HepG2 (cell line): ENCODE data around the gene HOXA7. TPM values are rescaled to one million over a fixed set of nuclear protein-coding genes. Genes with fewer than 3 reads are reported as not detected.

Source experiments
- HDAC1 ChIP-seq: sonication (generic); formaldehyde crosslinking; IDR thresholded peaks from 2 replicates; pipeline ENCODE4 v1.5.1; 2020; ENCODE audit warnings: mild to moderate bottlenecking, missing genetic modification reagents
- IRF2 ChIP-seq: IDR thresholded peaks from 2 replicates; pipeline ENCODE4 v1.6.1; 2018; ENCODE audit warnings: missing genetic modification reagents, missing compliant biosample characterization
- JARID2 ChIP-seq: sonication (generic); formaldehyde crosslinking; IDR thresholded peaks from 2 replicates; pipeline ENCODE4 v1.8.1; 2023; ENCODE audit warnings: missing genetic modification reagents, inconsistent platforms; ENCODE audit not compliant: insufficient replicate concordance
- KLF12 ChIP-seq: sonication (generic); formaldehyde crosslinking; IDR thresholded peaks from 2 replicates; pipeline ENCODE4 v1.4.0; 2020; ENCODE audit warnings: missing genetic modification reagents, borderline replicate concordance
- NFIB ChIP-seq: sonication (generic); formaldehyde crosslinking; IDR thresholded peaks from 2 replicates; pipeline ENCODE4 v1.9.0; 2021; ENCODE audit warnings: missing genetic modification reagents, mild to moderate bottlenecking, borderline replicate concordance
- RARG ChIP-seq: sonication (generic); formaldehyde crosslinking; IDR thresholded peaks from 2 replicates; pipeline ENCODE4 v1.4.0; 2020; ENCODE audit warnings: low read depth, mild to moderate bottlenecking, missing genetic modification reagents
- RBAK ChIP-seq: sonication (generic); formaldehyde crosslinking; IDR thresholded peaks from 2 replicates; pipeline ENCODE4 v1.5.1; 2020; ENCODE audit warnings: mild to moderate bottlenecking, missing genetic modification reagents
- RNF2 ChIP-seq: fragments of 450-650 bp; conservative IDR thresholded peaks from 2 replicates; pipeline ENCODE4 v1.6.1; 2016; ENCODE audit warnings: low read depth
- SAFB2 ChIP-seq: sonication (generic); formaldehyde crosslinking; IDR thresholded peaks from 2 replicates; pipeline ENCODE4 v1.5.1; 2020; ENCODE audit warnings: missing genetic modification reagents, low read depth, mild to moderate bottlenecking, borderline replicate concordance
- SNAI1 ChIP-seq: sonication (generic); formaldehyde crosslinking; IDR thresholded peaks from 2 replicates; pipeline ENCODE4 v1.5.0; 2020; ENCODE audit warnings: mild to moderate bottlenecking, missing genetic modification reagents, borderline replicate concordance
- ZNF121 ChIP-seq: sonication (generic); formaldehyde crosslinking; IDR thresholded peaks from 2 replicates; pipeline ENCODE4 v1.5.0; 2020; ENCODE audit warnings: mild to moderate bottlenecking, missing genetic modification reagents
- ZNF562 ChIP-seq: sonication (generic); formaldehyde crosslinking; IDR thresholded peaks from 2 replicates; pipeline ENCODE4 v1.8.0; 2022; ENCODE audit warnings: missing genetic modification reagents, borderline replicate concordance
- ZNF776 ChIP-seq: sonication (generic); formaldehyde crosslinking; IDR thresholded peaks from 2 replicates; pipeline ENCODE4 v1.4.0; 2020; ENCODE audit warnings: mild to moderate bottlenecking, missing genetic modification reagents
- ZSCAN21 ChIP-seq: sonication (generic); formaldehyde crosslinking; IDR thresholded peaks from 2 replicates; pipeline ENCODE4 v1.8.0; 2022; ENCODE audit warnings: mild to moderate bottlenecking, missing genetic modification reagents, moderate library complexity, borderline replicate concordance
- ZSCAN30 ChIP-seq: sonication (generic); formaldehyde crosslinking; IDR thresholded peaks from 2 replicates; pipeline ENCODE4 v1.5.0; 2020; ENCODE audit warnings: mild to moderate bottlenecking, missing genetic modification reagents
- polyA plus RNA-seq, 8 experiments: library from polyadenylated mRNA; depleted of rRNA in 3 of 8; stranded (reverse) in 7 of 8; unstranded in 1 of 8; fragments of >200 nt; fragmentation: Illumina TruSeq in 4 of 8; extraction: Trizol in 4 of 8; gene quantifications; 2 replicates each; pipeline versions ENCODE4 v1.2.1 to v1.2.3, GENCODE V29; 2011 to 2016; ENCODE audit warnings: low read depth in 4 of 8, missing spikeins in 1 of 8, mixed read lengths in 1 of 8; ENCODE audit not compliant: insufficient read depth in 1 of 8
- total RNA-seq, 5 experiments: library from RNA; depleted of rRNA; stranded (reverse); fragments of >200 nt; fragmentation: Illumina TruSeq; extraction: Trizol; gene quantifications; 2 replicates each; pipeline ENCODE4 v1.2.3, GENCODE V29; 2016; ENCODE audit warnings: low read depth in 1 of 5
- TF ChIP-seq, protein P1 (sequence below): sonication (generic); formaldehyde crosslinking; IDR thresholded peaks from 2 replicates; pipeline ENCODE4 v1.4.0; 2020; ENCODE audit warnings: low read depth, mild to moderate bottlenecking, missing genetic modification reagents
- TF ChIP-seq, protein P2 (sequence below): sonication (generic); formaldehyde crosslinking; IDR thresholded peaks from 2 replicates; pipeline ENCODE4 v1.4.0; 2020; ENCODE audit warnings: missing genetic modification reagents
- TF ChIP-seq, protein P3 (sequence below): sonication (generic); formaldehyde crosslinking; IDR thresholded peaks from 2 replicates; pipeline ENCODE4 v1.5.1; 2020; ENCODE audit warnings: mild to moderate bottlenecking, missing genetic modification reagents, moderate library complexity
- TF ChIP-seq, protein P4 (sequence below): sonication (generic); formaldehyde crosslinking; IDR thresholded peaks from 2 replicates; pipeline ENCODE4 v1.5.1; 2020; ENCODE audit warnings: missing genetic modification reagents, mild to moderate bottlenecking, borderline replicate concordance

The HOXA7 gene
- total and polyA plus RNA-seq, 2 of the 13 experiments (the other 11 are each of a cell fraction or from before 2014, with no cell fraction given), result 0.05 TPM; not detected in 1

DNA sequence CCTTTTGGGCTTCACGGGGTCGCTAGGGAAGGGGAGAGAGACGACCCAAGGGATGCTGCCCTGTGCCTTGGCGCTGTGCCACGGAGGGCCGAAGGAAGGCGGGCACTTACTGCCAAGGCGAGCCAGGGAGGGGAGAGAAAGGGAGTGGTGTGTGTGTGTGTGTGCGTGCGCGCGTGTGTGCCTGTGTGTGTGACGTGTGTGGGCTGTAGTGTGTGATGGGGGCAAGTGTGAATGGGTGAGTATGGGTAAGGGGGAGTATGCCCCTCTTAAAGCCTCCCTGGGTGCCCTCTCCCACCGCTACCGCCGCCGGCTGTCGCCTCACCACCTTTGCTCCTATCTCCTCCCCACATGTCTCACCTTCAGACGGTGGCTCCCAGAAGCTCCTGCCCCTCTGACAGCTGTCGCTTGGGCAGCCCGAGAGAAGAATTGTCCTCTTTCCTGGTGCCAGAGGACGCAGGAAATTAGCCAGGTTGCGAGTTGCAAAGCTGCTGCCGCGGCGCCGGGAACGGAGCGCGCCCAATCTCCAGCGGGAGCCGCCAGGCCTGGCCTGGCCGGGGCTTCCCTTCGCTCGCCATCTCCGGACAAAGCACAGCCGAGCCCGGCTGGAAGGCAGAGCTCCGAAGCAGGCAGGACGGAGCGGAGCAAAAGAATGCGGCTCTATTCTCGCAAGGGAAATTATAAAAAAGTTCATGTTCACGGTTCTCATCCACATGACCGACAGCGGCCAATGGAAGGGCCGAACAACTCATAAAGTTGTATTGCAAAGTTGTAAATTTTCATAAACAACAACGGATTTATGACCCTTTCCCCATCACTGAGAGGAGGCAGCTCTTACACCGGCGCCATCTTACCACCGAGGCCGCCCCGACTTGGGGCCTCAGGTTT lies 4.3 kb downstream of the HOXA7 start, which contains the start of gene HOXA3 (continued):
- TF ChIP-seq, protein P1, sequence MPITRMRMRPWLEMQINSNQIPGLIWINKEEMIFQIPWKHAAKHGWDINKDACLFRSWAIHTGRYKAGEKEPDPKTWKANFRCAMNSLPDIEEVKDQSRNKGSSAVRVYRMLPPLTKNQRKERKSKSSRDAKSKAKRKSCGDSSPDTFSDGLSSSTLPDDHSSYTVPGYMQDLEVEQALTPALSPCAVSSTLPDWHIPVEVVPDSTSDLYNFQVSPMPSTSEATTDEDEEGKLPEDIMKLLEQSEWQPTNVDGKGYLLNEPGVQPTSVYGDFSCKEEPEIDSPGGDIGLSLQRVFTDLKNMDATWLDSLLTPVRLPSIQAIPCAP (CRISPR knock-in tag), result no peak
- TF ChIP-seq RBAK (CRISPR knock-in tag), result no peak
- no peak for TF ChIP-seq HDAC1 (CRISPR knock-in tag)
- peak; percentile 39; the same call in 1 of the 2 replicates for TF ChIP-seq RNF2
- TF ChIP-seq, protein P2, sequence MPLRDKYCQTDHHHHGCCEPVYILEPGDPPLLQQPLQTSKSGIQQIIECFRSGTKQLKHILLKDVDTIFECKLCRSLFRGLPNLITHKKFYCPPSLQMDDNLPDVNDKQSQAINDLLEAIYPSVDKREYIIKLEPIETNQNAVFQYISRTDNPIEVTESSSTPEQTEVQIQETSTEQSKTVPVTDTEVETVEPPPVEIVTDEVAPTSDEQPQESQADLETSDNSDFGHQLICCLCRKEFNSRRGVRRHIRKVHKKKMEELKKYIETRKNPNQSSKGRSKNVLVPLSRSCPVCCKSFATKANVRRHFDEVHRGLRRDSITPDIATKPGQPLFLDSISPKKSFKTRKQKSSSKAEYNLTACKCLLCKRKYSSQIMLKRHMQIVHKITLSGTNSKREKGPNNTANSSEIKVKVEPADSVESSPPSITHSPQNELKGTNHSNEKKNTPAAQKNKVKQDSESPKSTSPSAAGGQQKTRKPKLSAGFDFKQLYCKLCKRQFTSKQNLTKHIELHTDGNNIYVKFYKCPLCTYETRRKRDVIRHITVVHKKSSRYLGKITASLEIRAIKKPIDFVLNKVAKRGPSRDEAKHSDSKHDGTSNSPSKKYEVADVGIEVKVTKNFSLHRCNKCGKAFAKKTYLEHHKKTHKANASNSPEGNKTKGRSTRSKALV, result peak; percentile 80; the same call in 1 of the 2 replicates
- no peak for TF ChIP-seq RARG (CRISPR knock-in tag)
- no peak for TF ChIP-seq ZSCAN30
- TF ChIP-seq, protein P3, sequence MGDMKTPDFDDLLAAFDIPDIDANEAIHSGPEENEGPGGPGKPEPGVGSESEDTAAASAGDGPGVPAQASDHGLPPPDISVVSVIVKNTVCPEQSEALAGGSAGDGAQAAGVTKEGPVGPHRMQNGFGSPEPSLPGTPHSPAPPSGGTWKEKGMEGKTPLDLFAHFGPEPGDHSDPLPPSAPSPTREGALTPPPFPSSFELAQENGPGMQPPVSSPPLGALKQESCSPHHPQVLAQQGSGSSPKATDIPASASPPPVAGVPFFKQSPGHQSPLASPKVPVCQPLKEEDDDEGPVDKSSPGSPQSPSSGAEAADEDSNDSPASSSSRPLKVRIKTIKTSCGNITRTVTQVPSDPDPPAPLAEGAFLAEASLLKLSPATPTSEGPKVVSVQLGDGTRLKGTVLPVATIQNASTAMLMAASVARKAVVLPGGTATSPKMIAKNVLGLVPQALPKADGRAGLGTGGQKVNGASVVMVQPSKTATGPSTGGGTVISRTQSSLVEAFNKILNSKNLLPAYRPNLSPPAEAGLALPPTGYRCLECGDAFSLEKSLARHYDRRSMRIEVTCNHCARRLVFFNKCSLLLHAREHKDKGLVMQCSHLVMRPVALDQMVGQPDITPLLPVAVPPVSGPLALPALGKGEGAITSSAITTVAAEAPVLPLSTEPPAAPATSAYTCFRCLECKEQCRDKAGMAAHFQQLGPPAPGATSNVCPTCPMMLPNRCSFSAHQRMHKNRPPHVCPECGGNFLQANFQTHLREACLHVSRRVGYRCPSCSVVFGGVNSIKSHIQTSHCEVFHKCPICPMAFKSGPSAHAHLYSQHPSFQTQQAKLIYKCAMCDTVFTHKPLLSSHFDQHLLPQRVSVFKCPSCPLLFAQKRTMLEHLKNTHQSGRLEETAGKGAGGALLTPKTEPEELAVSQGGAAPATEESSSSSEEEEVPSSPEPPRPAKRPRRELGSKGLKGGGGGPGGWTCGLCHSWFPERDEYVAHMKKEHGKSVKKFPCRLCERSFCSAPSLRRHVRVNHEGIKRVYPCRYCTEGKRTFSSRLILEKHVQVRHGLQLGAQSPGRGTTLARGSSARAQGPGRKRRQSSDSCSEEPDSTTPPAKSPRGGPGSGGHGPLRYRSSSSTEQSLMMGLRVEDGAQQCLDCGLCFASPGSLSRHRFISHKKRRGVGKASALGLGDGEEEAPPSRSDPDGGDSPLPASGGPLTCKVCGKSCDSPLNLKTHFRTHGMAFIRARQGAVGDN (CRISPR knock-in tag), result peak; percentile 39; the same call in 1 of the 2 replicates
- TF ChIP-seq JARID2, result no peak
- no peak for TF ChIP-seq ZNF121 (CRISPR knock-in tag)
- no peak for TF ChIP-seq ZSCAN21 (CRISPR knock-in tag)
- no peak for TF ChIP-seq SAFB2 (CRISPR knock-in tag)
- no peak for TF ChIP-seq KLF12 (CRISPR knock-in tag)
- no peak for TF ChIP-seq NFIB (CRISPR knock-in tag)
- TF ChIP-seq, protein P4, sequence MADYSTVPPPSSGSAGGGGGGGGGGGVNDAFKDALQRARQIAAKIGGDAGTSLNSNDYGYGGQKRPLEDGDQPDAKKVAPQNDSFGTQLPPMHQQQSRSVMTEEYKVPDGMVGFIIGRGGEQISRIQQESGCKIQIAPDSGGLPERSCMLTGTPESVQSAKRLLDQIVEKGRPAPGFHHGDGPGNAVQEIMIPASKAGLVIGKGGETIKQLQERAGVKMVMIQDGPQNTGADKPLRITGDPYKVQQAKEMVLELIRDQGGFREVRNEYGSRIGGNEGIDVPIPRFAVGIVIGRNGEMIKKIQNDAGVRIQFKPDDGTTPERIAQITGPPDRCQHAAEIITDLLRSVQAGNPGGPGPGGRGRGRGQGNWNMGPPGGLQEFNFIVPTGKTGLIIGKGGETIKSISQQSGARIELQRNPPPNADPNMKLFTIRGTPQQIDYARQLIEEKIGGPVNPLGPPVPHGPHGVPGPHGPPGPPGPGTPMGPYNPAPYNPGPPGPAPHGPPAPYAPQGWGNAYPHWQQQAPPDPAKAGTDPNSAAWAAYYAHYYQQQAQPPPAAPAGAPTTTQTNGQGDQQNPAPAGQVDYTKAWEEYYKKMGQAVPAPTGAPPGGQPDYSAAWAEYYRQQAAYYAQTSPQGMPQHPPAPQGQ (CRISPR knock-in tag), result no peak
- TF ChIP-seq IRF2 (CRISPR knock-in tag), result no peak
- TF ChIP-seq SNAI1 (CRISPR knock-in tag), result no peak
- TF ChIP-seq ZNF776 (CRISPR knock-in tag), result no peak
- no peak for TF ChIP-seq ZNF562 (CRISPR knock-in tag)
